Spleen (tissue), 11 donors: ENCODE data around the gene ING4. TPM values are rescaled to one million over a fixed set of nuclear protein-coding genes. Genes with fewer than 3 reads are reported as not detected.

Source experiments
- DNase-seq: peaks from one replicate; pipeline ENCODE4 v3.0.0-alpha.2; 2020
- H3K27ac ChIP-seq, 8 donors: fragments of 200-600 bp; sonication (generic) in 7 of 8; 1 replicate in 4 of 8; 2 replicates in 4 of 8; pipeline versions ENCODE4 v1.5.0 to v1.8.0; 2016 to 2021; ENCODE audit warnings: inconsistent platforms in 4 of 8, mild to moderate bottlenecking in 4 of 8, moderate library complexity in 1 of 8
- H3K27me3 ChIP-seq, 7 donors: fragments of 200-600 bp; sonication (generic) in 6 of 7; replicated peaks in 1 of 7; 1 replicate in 4 of 7; 2 replicates in 3 of 7; pipeline versions ENCODE4 v1.5.0 to v1.8.0; 2016 to 2021; ENCODE audit warnings: inconsistent platforms in 3 of 7, mild to moderate bottlenecking in 1 of 7
- H3K36me3 ChIP-seq, 6 donors: fragments of 200-600 bp; sonication (generic) in 5 of 6; 1 replicate in 4 of 6; 2 replicates in 2 of 6; pipeline versions ENCODE4 v1.5.0 to v1.8.0; 2016 to 2021; ENCODE audit warnings: inconsistent platforms in 2 of 6
- H3K4me1 ChIP-seq, 6 donors: fragments of 200-600 bp; sonication (generic) in 5 of 6; 1 replicate in 3 of 6; 2 replicates in 3 of 6; pipeline versions ENCODE4 v1.5.0 to v1.8.0; 2016 to 2021; ENCODE audit warnings: inconsistent platforms in 3 of 6
- H3K4me3 ChIP-seq, 8 donors: fragments of 200-600 bp; sonication (generic) in 7 of 8; 1 replicate in 4 of 8; 2 replicates in 4 of 8; pipeline versions ENCODE4 v1.5.0 to v1.8.0; 2016 to 2021; ENCODE audit warnings: inconsistent platforms in 4 of 8, mild to moderate bottlenecking in 4 of 8, moderate library complexity in 2 of 8
- H3K9me3 ChIP-seq, 8 donors: fragments of 200-600 bp; sonication (generic) in 7 of 8; 1 replicate in 4 of 8; 2 replicates in 4 of 8; pipeline versions ENCODE4 v1.5.0 to v1.8.0; 2016 to 2021; ENCODE audit warnings: inconsistent platforms in 4 of 8
- CTCF ChIP-seq, 11 experiments: fragments of 200-600 bp in 7 of 11; fragments of 450-650 bp in 4 of 11; sonication (generic) in 4 of 11; IDR thresholded peaks in 8 of 11; conservative IDR thresholded peaks in 3 of 11; 1 replicate in 7 of 11; 2 replicates in 4 of 11; pipeline versions ENCODE4 v1.4.0 to v1.8.0; 2016 to 2021; ENCODE audit warnings: antibody characterized with exemption in 11 of 11, inconsistent platforms in 4 of 11, mild to moderate bottlenecking in 1 of 11
- POLR2A ChIP-seq, 3 donors: fragments of 450-650 bp; IDR thresholded peaks; one replicate each; pipeline ENCODE4 v1.5.1; 2017; ENCODE audit warnings: antibody characterized with exemption in 3 of 3, mild to moderate bottlenecking in 1 of 3
- POLR2AphosphoS5 ChIP-seq, 3 donors: sonication (generic); formaldehyde crosslinking; IDR thresholded peaks; one replicate each; pipeline ENCODE4 v1.5.1; 2017; ENCODE audit warnings: antibody characterized with exemption in 3 of 3
- WGBS, 5 donors: extraction: QIAGEN DNeasy Blood & Tissue Kit in 3 of 5; methylation state at CpG; one replicate each; pipeline versions ENCODE4 v1.1.5 to v1.1.7; 2013 to 2018; 5-methylcytosine and 5-hydroxymethylcytosine counted together
- intact Hi-C: fragments of 100-400 bp; cut with DNase I; formaldehyde crosslinking; loops from one replicate; pipeline ENCODE4 v1.15.0; 2023; ENCODE audit warnings: low total_unique reads
- polyA plus RNA-seq, 3 donors: library from polyadenylated mRNA; stranded (reverse); fragments of 200-250 nt; gene quantifications; one replicate each; pipeline ENCODE4 v1.2.1, GENCODE V29; 2013
- total RNA-seq, 7 donors: library from RNA; depleted of rRNA in 3 of 7; stranded (reverse); fragments of >200 nt in 3 of 7; fragmentation: NEBNext Ultra II Directional in 4 of 7; extraction: Animal tissue kit (Norgen Biotek cat#: 25700) in 4 of 7; gene quantifications; one replicate each; pipeline versions ENCODE4 v1.1.0 to v1.2.1, GENCODE V29; 2016 to 2021
- donor health status: healthy with polysubstance abuse.
- donor health status: DM: no; HTN: no; CAD: no; lungs with moderate emphysema.
- donor health status: DM: no; HTN: no; CAD: no.
- donor health status: Bipolar disorder and iron deficiency.
- donor health status: healthy.
- donor health status: DM: no; HTN: no; CAD: no.
- donor health status: DM: yes; HTN: yes; CAD: no.

ING4 gene
- total and polyA plus RNA-seq, 10 donors, result 33.0 to 68.8 (median 49.9) TPM

DNA sequence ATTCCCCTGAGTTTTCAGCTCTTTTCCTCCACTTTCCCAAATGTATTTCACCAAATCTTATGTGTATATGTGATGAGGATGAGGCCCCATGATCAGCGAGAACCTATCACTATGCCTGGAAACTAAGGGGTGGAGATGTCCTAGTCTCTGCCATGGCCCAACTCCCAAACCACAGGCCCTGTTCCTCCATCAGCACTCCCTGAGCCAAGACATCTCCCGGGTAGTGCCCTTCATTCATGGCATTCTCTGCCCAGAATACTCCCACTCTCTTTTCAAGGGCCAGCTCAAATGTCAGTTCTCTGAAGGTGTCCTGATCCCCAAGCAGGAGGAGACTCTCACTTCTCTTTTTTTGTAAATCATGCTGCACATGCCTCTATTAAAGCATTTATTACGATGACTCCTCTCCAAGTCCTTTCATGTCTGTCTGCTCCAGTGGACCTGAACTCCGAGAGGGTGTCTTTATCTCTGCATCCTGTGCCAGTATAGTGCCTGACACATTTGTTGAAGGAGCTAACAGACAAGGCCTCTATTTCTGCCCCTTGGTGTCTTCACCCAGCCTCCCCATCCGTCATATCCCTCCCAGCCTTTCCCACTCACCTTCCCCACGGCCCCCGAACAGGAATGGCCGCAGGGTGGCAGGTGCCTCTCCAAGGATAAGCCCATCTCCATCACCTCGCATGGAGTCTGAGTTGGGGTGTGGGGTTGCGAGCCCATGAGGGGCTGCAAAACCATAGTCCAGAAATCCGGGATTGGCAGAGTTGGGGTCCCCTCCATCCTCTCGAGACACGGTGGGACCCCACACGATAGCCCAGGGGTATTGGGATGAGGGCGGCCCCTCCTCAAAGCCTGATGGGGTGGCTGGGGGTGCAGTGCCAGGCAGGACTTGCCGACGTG is 34.0 kb upstream of the ING4 start:
- Histone ChIP-seq H3K27ac (peak overlapping the region in 4 of 8 donors; percentile 3 to 32 (median 22)), H3K4me3 (no peak overlapping the region), H3K4me1 (peaks cover 7 to 60% (median 45%) of the 10 kb centered on the region in 6 donors), H3K36me3 (no peaks in the 10 kb centered on the region), H3K9me3 (no peaks in the 10 kb centered on the region), H3K27me3 (peaks cover 0 to 50% (median 40%) of the 10 kb centered on the region in 7 donors)
- no peak for TF ChIP-seq POLR2AphosphoS5 (IDR thresholded peaks at IDR 0.05)
- TF ChIP-seq POLR2A (IDR thresholded peaks at IDR 0.05), result no peak
- TF ChIP-seq CTCF (IDR thresholded peaks at IDR 0.05 in 8 of 11, conservative IDR thresholded peaks at IDR 0.05 in 3 of 11), result no peak
- WGBS, 5 donors, result 77 to 80% (median 79%) methylated on average over 13 to 17 of the region's 17 CpGs
- peak; percentile 76 for DNase-seq
- intact Hi-C loops, result no loop called here

DNA sequence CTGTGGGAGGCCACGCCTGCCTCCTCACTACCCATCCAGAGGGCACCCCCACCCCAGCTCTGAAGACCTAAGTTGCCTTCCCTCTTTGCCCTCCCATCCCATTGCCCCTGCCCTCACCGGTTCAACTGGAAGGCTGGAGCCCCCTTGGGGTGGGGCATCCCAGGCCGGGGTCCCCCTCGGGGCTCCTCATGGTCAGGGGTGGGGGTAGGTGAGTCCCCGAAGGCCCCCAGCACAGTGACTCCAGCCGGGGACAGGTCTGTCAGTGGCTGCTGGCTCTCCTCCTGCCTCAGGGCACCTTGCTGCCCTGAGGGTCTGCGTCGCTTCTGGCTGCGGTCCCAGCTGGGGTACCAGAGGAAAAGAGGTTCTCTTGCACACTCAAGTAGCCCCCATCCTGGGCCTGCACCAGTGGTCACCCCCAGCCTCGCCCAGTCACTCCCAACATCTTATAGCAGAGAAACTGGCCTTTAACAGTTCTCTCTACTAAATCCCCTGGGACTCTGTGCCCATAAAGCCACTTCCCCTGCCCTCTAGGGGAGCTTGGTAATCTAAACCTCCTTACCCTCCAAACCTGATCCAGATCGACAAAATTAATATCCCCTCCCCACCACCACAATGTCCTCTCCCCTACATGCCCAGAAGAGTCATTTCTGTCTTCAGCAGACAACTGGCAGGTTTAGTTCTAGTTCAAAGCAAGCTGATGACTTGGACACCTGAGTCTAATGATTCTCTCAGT is 32.6 kb upstream of the ING4 start:
- H3K27me3 ChIP-seq, result peaks cover 0 to 35% (median 25%) of the 10 kb centered on the region in 7 donors
- no peaks in the 10 kb centered on the region for H3K9me3 ChIP-seq
- peak; percentile 69 for DNase-seq
- 55 to 80% (median 79%) methylated on average over 6 to 11 of the region's 11 CpGs for WGBS, 5 donors
- H3K27ac ChIP-seq, result no peak overlapping the region
- peaks cover 4 to 65% (median 46%) of the 10 kb centered on the region in 6 donors for H3K4me1 ChIP-seq
- TF ChIP-seq CTCF (IDR thresholded peaks at IDR 0.05 in 8 of 11, conservative IDR thresholded peaks at IDR 0.05 in 3 of 11) (no peak), POLR2AphosphoS5 (IDR thresholded peaks at IDR 0.05) (no peak), POLR2A (IDR thresholded peaks at IDR 0.05) (no peak)
- intact Hi-C loops, result no loop called here
- H3K36me3 ChIP-seq, result no peaks in the 10 kb centered on the region
- no peak overlapping the region for H3K4me3 ChIP-seq

- Histone ChIP-seq H3K27me3 (peaks cover 0 to 27% (median 18%) of the 10 kb centered on the region in 7 donors), H3K4me1 (peaks cover 9 to 65% (median 45%) of the 10 kb centered on the region in 6 donors)
- intact Hi-C loops, result no loop called here
Measured at GRCh38 chr12:6694701-6695100, 31.8 kb upstream of the ING4 start.

More at GRCh38 chr12:6694701-6695100, 31.8 kb upstream of the ING4 start:
- DNase-seq, result peak; percentile 72
- Histone ChIP-seq H3K4me3 (no peak overlapping the region), H3K9me3 (no peaks in the 10 kb centered on the region), H3K27ac (no peak overlapping the region), H3K36me3 (no peaks in the 10 kb centered on the region)
- 80 to 91% (median 86%) methylated on average over 9 of the region's 9 CpGs for WGBS, 5 donors
- TF ChIP-seq CTCF (IDR thresholded peaks at IDR 0.05 in 8 of 11, conservative IDR thresholded peaks at IDR 0.05 in 3 of 11), result no peak
- TF ChIP-seq POLR2AphosphoS5 (IDR thresholded peaks at IDR 0.05), result no peak
- TF ChIP-seq POLR2A (IDR thresholded peaks at IDR 0.05), result no peak
